GM21723 (cell line): Measurements from ENCODE around the gene IFT27.

ENCODE experiments used
- ATAC-seq: cut with Tn5 transposase; IDR thresholded peaks from one replicate; pipeline ENCODE4 v1.9.1; 2021; ENCODE audit warnings: mild to moderate bottlenecking, moderate library complexity; ENCODE audit not compliant: unreplicated experiment

The IFT27 gene

GRCh38 chr22:36727927-36728488, 47.9 kb downstream of the IFT27 start:
- ATAC-seq: no peak

GRCh38 chr22:36727110-36727509, 48.8 kb downstream of the IFT27 start:
- ATAC-seq: no peak

- no peak for ATAC-seq
Observed at GRCh38 chr22:36726007-36726380, 49.9 kb downstream of the IFT27 start.

GRCh38 chr22:36725366-36726006, 50.4 kb downstream of the IFT27 start:
- no peak for ATAC-seq

- ATAC-seq: no peak
Observed at GRCh38 chr22:36724836-36725235, 51.1 kb downstream of the IFT27 start.

- no peak for ATAC-seq
Observed at GRCh38 chr22:36722055-36722454, 53.9 kb downstream of the IFT27 start.

GRCh38 chr22:36715647-36716046, 60.3 kb downstream of the IFT27 start:
- no peak for ATAC-seq

GRCh38 chr22:36714110-36714509, 61.8 kb downstream of the IFT27 start:
- ATAC-seq: no peak

GRCh38 chr22:36713436-36713835, 62.5 kb downstream of the IFT27 start:
- ATAC-seq: no peak
